Mesenchymal stem cell (in vitro differentiated cells and primary cell): ENCODE data around the gene AMPH.

Experiments used
- DNase-seq: peaks from one replicate; pipeline ENCODE4 v3.0.0-alpha.2; 2013
- H2AFZ ChIP-seq: one replicate; pipeline ENCODE4 v1.6.1; 2013; ENCODE audit warnings: low read depth, mild to moderate bottlenecking, control low read depth, inconsistent platforms, low read length, moderate library complexity
- H2AK5ac ChIP-seq: 2 replicates; pipeline ENCODE4 v1.6.1; 2013; ENCODE audit warnings: low read length, moderate library complexity, mild to moderate bottlenecking, inconsistent platforms; ENCODE audit not compliant: severe bottlenecking
- H2BK120ac ChIP-seq: one replicate; pipeline ENCODE4 v1.6.1; 2013; ENCODE audit warnings: low read depth, mild to moderate bottlenecking, inconsistent platforms, low read length, moderate library complexity
- H2BK12ac ChIP-seq, 2 experiments: one replicate each; pipeline ENCODE4 v1.6.1; 2013; ENCODE audit warnings: inconsistent platforms in 2 of 2, low read length in 2 of 2, mild to moderate bottlenecking in 2 of 2, moderate library complexity in 2 of 2, control low read depth in 1 of 2
- H2BK15ac ChIP-seq: one replicate; pipeline ENCODE4 v1.6.1; 2013; ENCODE audit warnings: mild to moderate bottlenecking, low read depth, inconsistent platforms; ENCODE audit not compliant: poor library complexity, severe bottlenecking
- H2BK5ac ChIP-seq: 2 replicates; pipeline ENCODE4 v1.6.1; 2013; ENCODE audit warnings: low read depth, mild to moderate bottlenecking, low read length, control low read depth, inconsistent platforms; ENCODE audit not compliant: poor library complexity, severe bottlenecking
- H3K14ac ChIP-seq, 2 experiments: one replicate each; pipeline ENCODE4 v1.6.1; 2013; ENCODE audit warnings: inconsistent platforms in 2 of 2, low read length in 2 of 2, control low read depth in 1 of 2, mild to moderate bottlenecking in 1 of 2, moderate library complexity in 1 of 2
- H3K18ac ChIP-seq, 2 experiments: one replicate each; pipeline ENCODE4 v1.6.1; 2013; ENCODE audit warnings: inconsistent platforms in 2 of 2, low read length in 2 of 2, control low read depth in 1 of 2, low read depth in 1 of 2, mild to moderate bottlenecking in 1 of 2
- H3K23ac ChIP-seq, 2 experiments: one replicate each; pipeline ENCODE4 v1.6.1; 2013; ENCODE audit warnings: inconsistent platforms in 2 of 2, low read length in 2 of 2, mild to moderate bottlenecking in 2 of 2, moderate library complexity in 2 of 2, control low read depth in 1 of 2
- H3K27ac ChIP-seq: 2 replicates; pipeline ENCODE4 v1.5.1; 2013; ENCODE audit warnings: mild to moderate bottlenecking, moderate library complexity, low read length, control low read depth, inconsistent platforms; ENCODE audit not compliant: poor library complexity, severe bottlenecking
- H3K27me3 ChIP-seq, 2 experiments: 2 replicates each; pipeline versions ENCODE4 v1.6.1 to v1.7.0; 2013; ENCODE audit warnings: low read length in 2 of 2, mild to moderate bottlenecking in 2 of 2, moderate library complexity in 2 of 2, control low read depth in 1 of 2, inconsistent platforms in 1 of 2; ENCODE audit not compliant: control insufficient read depth in 1 of 2, insufficient read depth in 1 of 2
- H3K36me3 ChIP-seq, 2 experiments: 2 replicates each; pipeline versions ENCODE4 v1.6.1 to v1.7.0; 2013; ENCODE audit warnings: low read length in 2 of 2, control low read depth in 1 of 2, inconsistent platforms in 1 of 2, low read depth in 1 of 2, mild to moderate bottlenecking in 1 of 2; ENCODE audit not compliant: insufficient read depth in 2 of 2, control insufficient read depth in 1 of 2
- H3K4ac ChIP-seq, 2 experiments: one replicate each; pipeline ENCODE4 v1.6.1; 2013; ENCODE audit warnings: inconsistent platforms in 2 of 2, low read length in 2 of 2, mild to moderate bottlenecking in 2 of 2, moderate library complexity in 2 of 2, control low read depth in 1 of 2, low read depth in 1 of 2
- H3K4me1 ChIP-seq: 2 replicates; pipeline ENCODE4 v1.6.1; 2013; ENCODE audit warnings: low read depth, low read length, control low read depth; ENCODE audit not compliant: control insufficient read depth, insufficient read depth
- H3K4me2 ChIP-seq: 2 replicates; pipeline ENCODE4 v1.6.1; 2013; ENCODE audit warnings: low read length, mild to moderate bottlenecking, inconsistent platforms; ENCODE audit not compliant: poor library complexity, severe bottlenecking
- H3K4me3 ChIP-seq, 2 experiments: 2 replicates each; pipeline versions ENCODE4 v1.5.1 to v1.7.0; 2013; ENCODE audit warnings: low read length in 2 of 2, mild to moderate bottlenecking in 2 of 2, control low read depth in 1 of 2, low read depth in 1 of 2; ENCODE audit not compliant: insufficient read depth in 1 of 2
- H3K79me1 ChIP-seq: replicated peaks from 2 replicates; pipeline ENCODE4 v1.6.1; 2013; ENCODE audit warnings: mild to moderate bottlenecking, control low read depth, low read length, inconsistent platforms; ENCODE audit not compliant: poor library complexity, severe bottlenecking
- H3K9ac ChIP-seq: 2 replicates; pipeline ENCODE4 v1.7.0; 2013; ENCODE audit warnings: mild to moderate bottlenecking, low read length, moderate library complexity
- H3K9me3 ChIP-seq: 2 replicates; pipeline ENCODE4 v1.7.0; 2013; ENCODE audit warnings: mild to moderate bottlenecking, low read length; ENCODE audit not compliant: control insufficient read depth
- H4K8ac ChIP-seq: one replicate; pipeline ENCODE4 v1.6.1; 2013; ENCODE audit warnings: inconsistent platforms, mild to moderate bottlenecking, low read length, moderate library complexity
- H4K91ac ChIP-seq: one replicate; pipeline ENCODE4 v1.6.1; 2013; ENCODE audit warnings: mild to moderate bottlenecking, low read length, inconsistent platforms
- WGBS: methylation state at CpG from one replicate; pipeline ENCODE4 v1.1.7; 2013; ENCODE audit warnings: mixed read lengths; 5-methylcytosine and 5-hydroxymethylcytosine counted together

AMPH gene

GRCh38 chr7:38428041-38428440, 203.1 kb downstream of the AMPH start:
- Histone ChIP-seq H2AK5ac (no peak overlapping the region), H3K4me2 (no peak overlapping the region), H2AFZ (no peak overlapping the region), H2BK15ac (no peak overlapping the region), H3K4me3 (no peak overlapping the region), H2BK120ac (no peak overlapping the region), H4K91ac (no peak overlapping the region), H3K4me1 (peaks cover 1% of the 10 kb centered on the region), H3K9me3 (no peaks in the 10 kb centered on the region), H3K36me3 (peaks cover 0 to 14% of the 10 kb centered on the region in 2 experiments), H3K27me3 (no peaks in the 10 kb centered on the region), H3K18ac (no peak overlapping the region), H3K23ac (no peak overlapping the region), H3K79me1 (no peaks in the 10 kb centered on the region), H3K9ac (no peak overlapping the region), H2BK12ac (no peak overlapping the region), H3K4ac (no peak overlapping the region), H2BK5ac (no peak overlapping the region), H3K14ac (no peak overlapping the region), H3K27ac (no peak overlapping the region), H4K8ac (no peak overlapping the region)
- 82% methylated on average over 1 of the region's 1 CpG for WGBS
- DNase-seq = no peak

DNA sequence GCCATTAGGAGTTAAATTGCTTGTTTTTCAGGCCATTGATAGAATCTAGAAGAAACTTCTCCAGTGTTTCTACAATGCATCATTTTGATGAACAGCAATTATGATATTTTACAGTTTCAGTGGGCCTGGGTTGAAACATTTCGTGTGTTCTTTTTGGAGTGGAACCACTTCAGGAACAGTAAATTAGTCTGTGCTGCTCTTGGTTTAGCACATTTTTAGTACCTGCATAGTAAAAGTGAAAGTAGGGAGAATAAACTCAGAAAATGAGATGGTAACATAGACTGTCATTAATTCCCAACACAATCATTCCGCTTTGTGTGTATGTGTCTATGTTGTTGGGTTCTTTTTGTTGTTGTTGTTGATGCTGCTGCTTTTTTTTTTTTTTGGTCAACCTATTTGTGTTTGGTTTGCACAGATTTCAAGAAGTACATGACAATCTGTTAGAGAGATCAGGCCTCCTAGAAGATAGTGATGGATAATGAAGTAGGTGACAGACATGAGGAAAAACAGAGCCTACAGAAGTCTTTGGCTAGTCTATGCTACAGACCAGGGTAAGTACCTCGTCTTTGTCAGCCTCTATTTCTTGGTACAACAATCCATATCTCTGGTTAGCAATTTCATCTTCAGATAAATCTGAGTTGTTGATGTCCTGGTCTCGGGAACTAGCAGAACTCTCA, 203.8 kb downstream of the AMPH start:
- Histone ChIP-seq H2BK12ac (no peak overlapping the region), H3K23ac (no peak overlapping the region), H3K9ac (no peak overlapping the region), H3K4ac (no peak overlapping the region), H2BK15ac (no peak overlapping the region), H3K4me1 (peaks cover 1% of the 10 kb centered on the region), H3K79me1 (no peaks in the 10 kb centered on the region), H3K4me2 (no peak overlapping the region), H4K91ac (no peak overlapping the region), H3K4me3 (no peak overlapping the region), H3K9me3 (no peaks in the 10 kb centered on the region), H3K14ac (no peak overlapping the region), H3K27ac (no peak overlapping the region), H3K18ac (no peak overlapping the region), H3K36me3 (peaks cover 0 to 14% of the 10 kb centered on the region in 2 experiments), H2BK5ac (no peak overlapping the region), H3K27me3 (no peaks in the 10 kb centered on the region), H2AFZ (no peak overlapping the region), H2AK5ac (no peak overlapping the region), H4K8ac (no peak overlapping the region), H2BK120ac (no peak overlapping the region)
- WGBS = 35% methylated on average over 4 of the region's 4 CpGs
- no peak for DNase-seq

- Histone ChIP-seq H3K14ac (no peak overlapping the region), H2AK5ac (no peak overlapping the region), H2AFZ (no peak overlapping the region), H3K9ac (no peak overlapping the region), H2BK15ac (no peak overlapping the region), H3K79me1 (no peaks in the 10 kb centered on the region), H3K36me3 (peaks cover 0 to 9% of the 10 kb centered on the region in 2 experiments), H3K4me1 (peaks cover 1% of the 10 kb centered on the region), H3K18ac (no peak overlapping the region), H2BK120ac (no peak overlapping the region), H3K9me3 (no peaks in the 10 kb centered on the region), H4K91ac (no peak overlapping the region), H2BK5ac (no peak overlapping the region), H2BK12ac (no peak overlapping the region), H3K27me3 (no peaks in the 10 kb centered on the region), H3K27ac (no peak overlapping the region), H4K8ac (no peak overlapping the region), H3K23ac (no peak overlapping the region), H3K4ac (no peak overlapping the region), H3K4me2 (no peak overlapping the region), H3K4me3 (no peak overlapping the region)
- WGBS = no CpG with 5 or more reads among the region's 2 CpGs
- DNase-seq = no peak
Measured at GRCh38 chr7:38425509-38425908, 205.7 kb downstream of the AMPH start.

DNA sequence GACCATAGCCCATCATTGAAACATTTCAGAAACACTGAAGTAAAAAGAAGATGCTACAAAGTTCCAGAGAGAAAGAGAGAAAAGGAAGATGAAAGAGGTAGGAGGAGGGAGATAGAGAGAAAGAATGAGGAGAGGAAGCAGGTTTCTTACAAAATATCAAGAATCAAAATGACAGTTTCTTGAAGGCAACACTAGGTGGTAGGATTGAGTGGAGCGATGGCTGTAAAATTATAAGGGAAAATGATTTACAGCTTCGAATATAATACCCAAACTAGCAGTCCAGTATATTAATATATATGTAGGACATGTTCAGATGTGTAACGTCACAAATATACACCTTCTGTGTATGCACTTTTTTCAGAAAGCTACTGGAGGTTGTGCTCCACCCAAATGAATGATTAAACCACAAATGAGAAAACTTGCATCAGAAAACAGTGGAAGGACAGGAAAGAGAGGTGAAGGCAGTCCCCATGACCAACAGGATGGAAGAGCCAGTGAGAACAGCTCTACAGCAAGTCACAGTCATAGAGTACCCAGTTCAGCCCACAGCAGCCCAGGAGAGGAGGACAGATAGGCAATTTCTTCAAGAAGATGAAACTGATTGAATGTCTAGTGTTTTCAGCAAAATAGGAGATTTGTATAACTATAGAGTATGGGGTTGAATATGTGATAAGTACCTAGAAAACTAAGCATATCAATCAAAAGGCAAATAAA, 206.3 kb downstream of the AMPH start:
- no peak overlapping the region for H3K27ac ChIP-seq
- H3K18ac ChIP-seq = no peak overlapping the region
- no peak overlapping the region for H3K9ac ChIP-seq
- no peak overlapping the region for H3K23ac ChIP-seq
- H3K27me3 ChIP-seq = no peaks in the 10 kb centered on the region
- 100% methylated on average over 1 of the region's 3 CpGs for WGBS
- H3K4ac ChIP-seq = no peak overlapping the region
- H2BK120ac ChIP-seq = no peak overlapping the region
- no peak overlapping the region for H3K4me2 ChIP-seq
- DNase-seq = no peak
- H3K14ac ChIP-seq = no peak overlapping the region
- peaks cover 1% of the 10 kb centered on the region for H3K4me1 ChIP-seq
- H3K36me3 ChIP-seq = peaks cover 0 to 15% of the 10 kb centered on the region in 2 experiments
- H3K79me1 ChIP-seq = no peaks in the 10 kb centered on the region
- no peak overlapping the region for H2AFZ ChIP-seq
- no peak overlapping the region for H4K91ac ChIP-seq
- H2BK12ac ChIP-seq = no peak overlapping the region
- no peaks in the 10 kb centered on the region for H3K9me3 ChIP-seq
- H2AK5ac ChIP-seq = no peak overlapping the region
- H4K8ac ChIP-seq = no peak overlapping the region
- no peak overlapping the region for H3K4me3 ChIP-seq
- no peak overlapping the region for H2BK5ac ChIP-seq
- H2BK15ac ChIP-seq = no peak overlapping the region
